Vagina (tissue), 2 donors: ENCODE results near the gene KIF2C.

Source experiments
- POLR2A ChIP-seq, 2 donors: fragments of 450-650 bp; IDR thresholded peaks; one replicate each; pipeline ENCODE4 v1.6.1; 2017; ENCODE audit warnings: antibody characterized with exemption in 2 of 2, mild to moderate bottlenecking in 2 of 2, moderate library complexity in 2 of 2
- POLR2AphosphoS5 ChIP-seq, 2 donors: sonication (generic); formaldehyde crosslinking; IDR thresholded peaks; one replicate each; pipeline ENCODE4 v1.9.0; 2017; ENCODE audit warnings: antibody characterized with exemption in 2 of 2, mild to moderate bottlenecking in 2 of 2, low read depth in 1 of 2; ENCODE audit not compliant: insufficient read depth in 1 of 2
- TF ChIP-seq, protein P1 (sequence below), 3 experiments: fragments of 450-650 bp in 2 of 3; fragments of 200-600 bp in 1 of 3; sonication (generic) in 1 of 3; IDR thresholded peaks; one replicate each; pipeline ENCODE4 v1.5.1; 2017 to 2019; ENCODE audit warnings: antibody characterized with exemption in 3 of 3, mild to moderate bottlenecking in 2 of 3, moderate library complexity in 2 of 3

DNA sequence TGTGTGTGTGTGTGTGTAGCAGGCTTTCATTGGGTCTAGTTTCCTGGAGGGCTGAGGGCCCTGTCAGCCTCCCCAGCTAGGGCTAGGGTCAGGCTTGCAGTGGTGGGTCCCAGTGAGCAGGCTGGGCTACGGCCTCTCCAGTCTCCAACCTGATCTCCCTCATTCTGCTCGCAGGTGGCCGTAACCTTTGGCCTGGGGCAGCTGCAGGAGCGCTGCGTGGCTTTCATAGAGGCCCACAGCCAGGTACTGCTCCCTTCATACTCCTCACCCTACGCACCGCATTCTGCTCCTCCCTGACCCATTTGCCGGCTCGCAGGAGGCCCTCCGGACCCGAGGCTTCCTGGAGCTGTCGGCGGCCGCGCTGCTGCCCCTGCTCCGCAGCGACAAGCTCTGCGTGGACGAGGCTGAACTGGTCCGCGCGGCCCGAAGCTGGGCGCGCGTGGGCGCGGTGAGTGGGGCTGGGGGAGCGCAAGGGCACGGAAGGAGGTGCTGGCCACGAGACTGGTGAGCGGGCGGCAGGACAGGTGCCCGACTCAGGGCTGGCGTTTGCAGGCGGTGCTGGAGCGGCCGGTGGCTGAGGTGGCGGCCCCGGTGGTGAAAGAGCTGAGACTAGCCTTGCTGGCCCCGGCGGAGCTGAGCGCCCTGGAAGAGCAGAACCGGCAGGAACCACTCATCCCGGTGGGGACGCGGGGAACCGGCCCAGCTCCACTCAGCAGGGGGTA is 73.3 kb downstream of the KIF2C start:
- no peak for TF ChIP-seq POLR2A (IDR thresholded peaks at IDR 0.05)
- TF ChIP-seq, protein P1, sequence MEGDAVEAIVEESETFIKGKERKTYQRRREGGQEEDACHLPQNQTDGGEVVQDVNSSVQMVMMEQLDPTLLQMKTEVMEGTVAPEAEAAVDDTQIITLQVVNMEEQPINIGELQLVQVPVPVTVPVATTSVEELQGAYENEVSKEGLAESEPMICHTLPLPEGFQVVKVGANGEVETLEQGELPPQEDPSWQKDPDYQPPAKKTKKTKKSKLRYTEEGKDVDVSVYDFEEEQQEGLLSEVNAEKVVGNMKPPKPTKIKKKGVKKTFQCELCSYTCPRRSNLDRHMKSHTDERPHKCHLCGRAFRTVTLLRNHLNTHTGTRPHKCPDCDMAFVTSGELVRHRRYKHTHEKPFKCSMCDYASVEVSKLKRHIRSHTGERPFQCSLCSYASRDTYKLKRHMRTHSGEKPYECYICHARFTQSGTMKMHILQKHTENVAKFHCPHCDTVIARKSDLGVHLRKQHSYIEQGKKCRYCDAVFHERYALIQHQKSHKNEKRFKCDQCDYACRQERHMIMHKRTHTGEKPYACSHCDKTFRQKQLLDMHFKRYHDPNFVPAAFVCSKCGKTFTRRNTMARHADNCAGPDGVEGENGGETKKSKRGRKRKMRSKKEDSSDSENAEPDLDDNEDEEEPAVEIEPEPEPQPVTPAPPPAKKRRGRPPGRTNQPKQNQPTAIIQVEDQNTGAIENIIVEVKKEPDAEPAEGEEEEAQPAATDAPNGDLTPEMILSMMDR (IDR thresholded peaks at IDR 0.05), result no peak
- TF ChIP-seq POLR2AphosphoS5 (IDR thresholded peaks at IDR 0.05; ENCODE audit: insufficient read depth in 1 of 2, low read depth in 1 of 2), result no peak
